NCI-H1092 (cell line): Measurements from ENCODE around the gene TMEM19.

Source experiments
- DNase-seq: peaks from one replicate; lab custom pipeline; 2025; lab: John Stamatoyannopoulos, UW

Gene TMEM19

DNA sequence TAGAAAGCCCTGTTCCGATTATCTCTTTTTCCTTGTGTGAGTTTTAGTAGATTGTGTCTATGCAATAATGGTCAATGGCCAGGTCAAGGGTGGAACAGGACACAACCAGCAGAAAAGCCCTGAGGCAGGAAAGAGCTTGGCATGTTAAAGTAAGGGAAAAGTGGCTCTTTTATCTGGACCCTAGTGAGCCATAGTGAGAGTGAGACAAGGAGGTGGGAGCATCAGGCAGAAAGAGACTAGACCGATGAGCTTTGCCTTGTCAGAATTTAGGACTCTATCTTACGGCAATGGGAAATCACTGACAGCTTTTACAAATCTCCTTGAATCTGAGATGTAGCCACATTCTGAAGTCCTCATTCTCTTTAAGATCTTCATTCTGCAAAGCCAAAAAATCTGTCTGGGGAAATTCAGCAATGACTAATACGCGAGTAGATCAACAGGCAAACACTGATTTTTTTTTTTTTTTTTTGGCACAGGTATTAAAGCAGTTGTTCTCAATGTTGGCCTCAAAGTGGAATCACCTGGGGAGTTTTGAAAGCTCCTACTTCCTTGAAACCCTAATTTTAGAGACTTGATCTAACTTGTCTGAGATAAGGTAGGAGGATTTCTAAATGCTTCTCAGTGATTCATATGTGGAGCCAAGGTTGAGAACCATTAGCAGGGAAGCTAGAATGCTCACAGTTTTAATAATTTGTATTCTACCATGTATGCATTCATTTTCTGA lies 33.9 kb downstream of the TMEM19 start:
- DNase-seq: no peak

DNA sequence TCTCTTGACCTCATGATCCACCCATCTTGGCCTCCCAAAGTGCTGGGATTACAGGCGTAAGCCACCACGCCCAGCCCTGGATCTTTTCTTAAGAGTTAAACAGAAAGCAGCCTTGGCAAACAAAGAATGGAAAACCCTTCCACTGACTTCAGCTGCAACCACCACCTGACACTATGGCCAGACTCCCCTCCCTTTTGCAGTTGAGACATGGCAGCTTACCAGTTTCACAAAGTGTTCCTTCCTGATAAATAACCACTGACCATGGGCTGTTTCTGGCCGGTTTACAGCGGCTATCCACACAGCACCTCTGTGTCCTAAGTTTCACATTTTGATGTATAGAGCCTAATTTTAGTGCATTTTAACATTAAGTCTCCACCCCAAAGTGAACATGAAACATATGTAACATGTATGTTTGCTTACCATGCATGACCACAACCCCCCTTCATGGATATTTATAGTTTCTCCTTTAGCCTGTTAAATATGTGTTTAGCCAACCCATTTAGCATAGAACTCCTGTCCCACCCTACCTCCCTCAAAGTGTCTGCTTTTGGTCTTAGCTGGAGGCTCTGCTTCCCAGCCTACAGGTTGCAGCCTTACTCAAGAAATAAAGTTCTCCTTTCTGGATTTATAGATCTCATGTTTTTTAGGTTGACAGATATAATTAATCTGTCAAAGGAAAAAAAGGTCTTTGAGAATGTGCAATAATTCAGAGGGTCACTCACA lies 36.1 kb downstream of the TMEM19 start:
- no peak for DNase-seq

DNA sequence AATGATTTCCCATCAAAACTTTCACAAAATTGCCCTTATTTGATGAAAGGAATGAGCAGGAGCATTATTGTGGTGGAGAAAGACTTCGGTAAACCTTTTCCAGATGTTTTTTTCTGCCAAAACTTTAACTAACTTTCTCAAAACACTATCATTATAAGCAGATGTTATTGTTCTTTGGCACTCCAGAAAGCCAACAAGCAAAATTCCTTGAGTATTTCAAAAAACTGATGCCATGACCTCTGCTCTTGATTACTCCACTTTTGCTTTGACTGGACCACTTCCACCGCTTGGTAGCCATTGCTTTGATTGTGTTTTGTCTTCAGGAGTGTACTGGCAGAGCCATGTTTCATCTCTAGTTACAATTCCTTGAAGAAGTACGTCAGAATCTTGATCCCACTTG lies 39.1 kb downstream of the TMEM19 start:
- DNase-seq: no peak

- no peak for DNase-seq
Measured at GRCh38 chr12:71726548-71726947, 40.7 kb downstream of the TMEM19 start.

DNA sequence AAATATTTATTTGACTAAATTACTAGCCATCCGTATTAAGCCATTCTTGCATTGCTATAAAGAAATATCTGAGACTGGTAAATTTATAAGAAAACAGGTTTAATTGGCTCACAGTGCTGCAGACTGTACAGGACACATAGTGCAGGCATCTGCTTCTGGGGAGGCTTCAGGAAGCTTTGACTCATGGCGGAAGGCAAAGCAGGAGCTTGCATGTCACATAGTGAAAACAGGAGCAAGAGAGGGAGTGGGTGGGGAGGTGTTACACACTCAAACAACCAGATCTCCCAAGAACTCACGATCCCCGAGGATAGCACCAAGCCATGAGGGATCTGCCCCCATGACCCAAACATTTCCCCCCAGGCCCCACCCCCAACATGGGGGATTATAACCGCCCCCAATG lies 42.1 kb downstream of the TMEM19 start:
- no peak for DNase-seq

DNA sequence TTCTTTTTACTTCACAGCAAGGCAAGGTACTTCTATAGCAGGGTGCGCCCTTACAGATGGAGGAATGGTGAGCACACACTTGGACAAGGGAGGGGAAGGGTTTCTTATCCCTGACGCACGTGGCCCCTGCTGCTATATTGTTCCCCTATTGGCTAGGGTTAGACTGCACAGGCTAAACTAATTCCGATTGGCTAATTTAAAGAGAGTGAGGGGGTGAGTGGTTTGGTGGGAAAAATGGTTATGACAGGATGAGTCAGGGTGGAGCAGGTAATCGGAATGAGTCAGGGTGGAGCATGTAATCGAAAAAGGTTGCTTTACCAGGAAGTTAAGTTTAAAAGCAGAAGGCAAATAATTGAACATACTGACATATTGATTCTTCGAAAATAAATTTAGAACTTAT lies 45.1 kb downstream of the TMEM19 start:
- no peak for DNase-seq

DNA sequence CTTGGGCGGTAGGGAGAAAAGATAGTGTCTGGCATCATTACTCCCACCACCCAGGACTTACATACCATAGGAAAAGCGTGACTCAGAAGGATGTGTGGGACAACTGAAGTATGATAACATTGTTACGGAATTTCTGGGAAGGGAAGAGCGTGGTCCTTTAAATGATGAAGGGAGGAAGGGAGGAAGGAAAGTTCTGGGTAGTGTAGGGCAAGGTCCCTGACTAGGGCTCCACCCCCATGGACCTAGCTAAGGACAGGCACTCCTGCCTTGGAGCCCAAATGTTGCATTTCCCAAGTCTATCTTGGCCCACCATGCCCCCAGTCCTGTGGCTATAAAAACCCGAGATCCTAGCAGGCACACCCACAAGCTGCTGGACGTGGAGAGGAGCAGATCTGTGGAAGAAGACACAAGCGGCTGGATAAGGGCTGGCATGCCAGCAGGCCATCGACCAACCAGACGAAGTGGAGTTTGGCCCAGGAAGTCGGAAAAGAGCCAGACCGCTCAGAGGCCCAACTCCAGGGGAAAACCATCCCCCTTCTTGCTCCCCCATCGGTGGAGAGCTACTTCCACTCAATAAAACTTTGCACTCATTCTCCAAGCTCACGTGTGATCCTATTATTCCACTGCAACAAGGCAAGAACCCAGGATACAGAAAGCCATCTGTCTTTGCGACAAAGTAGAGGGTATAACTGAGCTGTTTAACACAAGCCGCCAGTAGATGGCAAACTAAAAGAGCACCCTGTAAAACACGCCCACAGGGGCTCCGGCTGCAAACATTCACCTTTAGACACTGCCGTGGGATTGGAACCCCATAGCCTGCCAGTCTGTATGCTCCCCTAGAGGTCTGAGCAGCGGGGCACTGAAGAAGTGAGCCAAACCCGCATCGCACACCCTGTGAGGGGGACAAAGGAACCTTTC lies 45.8 kb downstream of the TMEM19 start:
- no peak for DNase-seq

GRCh38 chr12:71732357-71732712 lies 46.5 kb downstream of the TMEM19 start:
- no peak for DNase-seq

DNA sequence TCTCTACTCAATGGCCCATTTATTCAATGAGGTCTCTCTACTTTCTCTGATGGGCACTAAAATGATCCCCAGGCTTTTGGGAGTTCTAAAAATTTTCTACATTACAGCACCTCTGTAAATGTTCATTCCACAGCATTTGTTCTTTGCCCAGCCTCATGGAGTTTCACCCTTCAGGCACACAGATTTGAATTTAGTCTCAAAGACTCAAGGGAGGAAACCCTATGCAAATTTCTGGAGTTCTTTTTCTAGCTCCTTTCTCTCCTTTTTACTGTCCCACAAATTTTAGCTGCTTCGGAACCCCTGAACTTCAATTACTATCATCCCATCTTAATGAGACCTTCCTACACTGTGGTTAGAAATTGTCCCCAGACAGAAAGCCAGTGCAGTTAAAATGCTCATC lies 51.3 kb downstream of the TMEM19 start:
- DNase-seq: no peak

GRCh38 chr12:71742998-71743397 lies 57.1 kb downstream of the TMEM19 start:
- DNase-seq: no peak

DNA sequence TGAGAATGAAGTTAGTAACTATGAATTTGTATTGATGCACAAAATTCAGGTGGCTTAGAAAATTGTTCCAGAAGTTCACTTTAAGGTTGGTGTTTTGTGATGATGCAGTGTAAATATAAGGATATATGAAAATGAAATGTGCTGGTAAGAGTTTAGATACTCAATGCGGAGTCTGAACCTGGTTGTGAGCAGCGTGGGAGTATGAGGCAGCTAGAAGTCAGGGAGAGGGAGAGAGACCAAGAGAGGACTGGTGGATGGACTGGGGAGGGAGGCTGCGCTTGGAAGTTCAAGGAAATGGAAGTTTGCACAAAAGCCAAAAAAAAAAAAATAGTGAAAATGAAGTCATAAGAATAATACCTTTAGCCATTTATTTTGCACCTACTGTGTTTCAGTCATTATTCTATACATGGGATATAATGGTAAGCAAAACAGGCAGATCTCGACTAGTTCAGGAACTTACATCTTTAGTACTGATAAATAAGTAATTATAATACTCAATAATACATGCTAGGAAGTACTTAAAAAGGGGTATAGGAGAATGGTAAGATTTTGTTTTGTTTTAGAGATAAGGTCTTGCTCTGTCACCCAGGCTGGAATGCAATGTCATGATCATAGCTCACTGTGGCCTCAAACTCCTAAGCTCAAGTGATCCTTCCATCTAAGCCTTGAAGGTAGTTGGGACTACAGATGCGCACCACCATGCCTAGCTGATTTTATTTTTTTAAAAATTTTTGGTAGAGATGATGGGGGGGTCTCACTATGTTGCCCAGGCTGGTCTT lies 58.8 kb downstream of the TMEM19 start:
- no peak for DNase-seq

- peak; percentile 8 for DNase-seq
Measured at GRCh38 chr12:71746974-71747611, 61.2 kb downstream of the TMEM19 start.

DNA sequence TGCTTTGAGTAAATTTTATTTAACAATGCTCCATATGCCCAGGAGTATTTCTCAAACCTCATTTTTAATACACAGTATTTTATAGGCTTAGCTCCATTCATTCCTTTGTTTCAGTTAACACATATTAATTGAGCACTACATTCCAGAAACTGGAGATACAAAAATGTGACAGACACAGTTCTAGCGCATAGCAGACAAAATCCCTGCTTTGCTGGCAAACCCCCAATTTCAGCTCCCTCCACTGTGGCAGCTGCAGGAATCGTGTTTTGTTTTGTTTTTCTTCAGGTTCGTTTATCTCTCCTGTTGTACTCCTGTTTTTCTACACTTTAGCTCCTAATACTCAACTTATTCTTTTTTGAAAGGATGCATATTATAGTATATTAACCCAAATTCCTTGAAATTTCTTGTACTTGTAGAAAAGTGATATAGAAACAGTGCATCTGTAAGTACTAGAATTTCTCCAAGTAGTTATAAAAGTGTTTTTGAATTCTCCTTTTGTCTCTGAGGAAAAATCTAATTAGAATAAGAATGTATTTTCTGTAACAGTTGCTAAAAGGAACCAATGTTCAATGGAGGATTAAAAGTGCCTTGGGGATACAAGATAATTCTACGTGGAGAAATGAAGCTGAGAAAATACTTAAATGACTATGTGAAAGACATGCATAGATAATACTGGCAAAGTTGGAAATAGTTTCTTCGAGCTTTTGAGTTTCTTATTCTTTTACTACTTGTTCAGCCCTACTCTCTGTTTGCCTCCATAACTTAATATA lies 62.4 kb downstream of the TMEM19 start:
- DNase-seq: no peak

GRCh38 chr12:71749666-71750065 lies 63.8 kb downstream of the TMEM19 start:
- DNase-seq: no peak

- no peak for DNase-seq
Measured at GRCh38 chr12:71752891-71753290, 67.0 kb downstream of the TMEM19 start.
